CD8-positive, alpha-beta memory T cell (primary cell): ENCODE results near the gene SMYD1. TPM values are rescaled to one million over a fixed set of nuclear protein-coding genes. Genes with fewer than 3 reads are reported as not detected.
A peak's percentile ranks its signal among the peaks of the same experiment; 100 is the strongest.

Experiments
- CTCF ChIA-PET: fragments of 350-600 bp; sonication (Branson Sonifier 250); formaldehyde crosslinking; loops from one replicate; lab custom pipeline; 2021; ENCODE audit warnings: antibody characterized with exemption; lab: Charles Lee
- POLR2A ChIA-PET: fragments of 350-600 bp; sonication (Branson Sonifier 250); formaldehyde crosslinking; loops from one replicate; lab custom pipeline; 2021; ENCODE audit warnings: antibody characterized with exemption; lab: Charles Lee
- DNase-seq, 5 donors: peaks; one replicate each; pipeline versions ENCODE4 v3.0.0 to v3.0.0-alpha.2; 2020 to 2022; ENCODE audit warnings: mixed read lengths in 1 of 5
- H3K27ac ChIP-seq: one replicate; pipeline ENCODE4 v1.7.0; 2013; ENCODE audit warnings: low read depth, mild to moderate bottlenecking, low read length, moderate library complexity
- H3K27me3 ChIP-seq: 2 replicates; pipeline ENCODE4 v1.7.0; 2013; ENCODE audit warnings: low read length, mild to moderate bottlenecking; ENCODE audit not compliant: insufficient read depth, poor library complexity, severe bottlenecking
- H3K36me3 ChIP-seq: 2 replicates; pipeline ENCODE4 v1.7.0; 2013; ENCODE audit warnings: mild to moderate bottlenecking, low read length, moderate library complexity; ENCODE audit not compliant: insufficient read depth
- H3K4me1 ChIP-seq: 2 replicates; pipeline ENCODE4 v1.7.0; 2013; ENCODE audit warnings: mild to moderate bottlenecking, low read length, moderate library complexity; ENCODE audit not compliant: insufficient read depth
- H3K4me3 ChIP-seq: 2 replicates; pipeline ENCODE4 v1.7.0; 2013; ENCODE audit warnings: mild to moderate bottlenecking, low read length
- H3K9me3 ChIP-seq: 2 replicates; pipeline ENCODE4 v1.7.0; 2013; ENCODE audit warnings: mild to moderate bottlenecking, low read length
- H3K27ac Mint-ChIP-seq, 8 donors: one replicate each; pipeline ENCODE4 v1.8.0; 2020 to 2021; ENCODE audit warnings: mixed read lengths in 8 of 8, mild to moderate bottlenecking in 6 of 8, inconsistent platforms in 3 of 8, moderate library complexity in 3 of 8
- H3K27me3 Mint-ChIP-seq, 2 donors: one replicate each; pipeline ENCODE4 v1.8.0; 2020 to 2021; ENCODE audit warnings: mixed read lengths in 2 of 2, mild to moderate bottlenecking in 1 of 2, moderate library complexity in 1 of 2
- H3K36me3 Mint-ChIP-seq, 3 donors: one replicate each; pipeline ENCODE4 v1.8.0; 2020 to 2021; ENCODE audit warnings: mixed read lengths in 3 of 3, inconsistent platforms in 1 of 3, mild to moderate bottlenecking in 1 of 3
- H3K4me1 Mint-ChIP-seq, 3 donors: one replicate each; pipeline ENCODE4 v1.8.0; 2020 to 2021; ENCODE audit warnings: mixed read lengths in 3 of 3, inconsistent platforms in 1 of 3, mild to moderate bottlenecking in 1 of 3
- H3K4me3 Mint-ChIP-seq, 7 donors: one replicate each; pipeline ENCODE4 v1.8.0; 2020 to 2021; ENCODE audit warnings: mixed read lengths in 7 of 7, mild to moderate bottlenecking in 6 of 7, moderate library complexity in 4 of 7, inconsistent platforms in 2 of 7
- H3K9me3 Mint-ChIP-seq, 5 donors: one replicate each; pipeline ENCODE4 v1.8.0; 2020 to 2022; ENCODE audit warnings: mixed read lengths in 5 of 5, mild to moderate bottlenecking in 3 of 5, moderate library complexity in 2 of 5, inconsistent platforms in 1 of 5
- polyA plus RNA-seq: library from polyadenylated mRNA; unstranded; fragments of 300-500 nt; fragmentation: Illumina TruSeq; gene quantifications from one replicate; pipeline ENCODE4 v1.2.3, GENCODE V29; 2021
- total RNA-seq, 2 experiments: library from RNA; stranded (reverse); gene quantifications; one replicate each; pipeline ENCODE4 v1.2.3, GENCODE V29; 2021

Gene SMYD1
- total and polyA plus RNA-seq, 3 experiments from 2014 or later, result not detected

DNA sequence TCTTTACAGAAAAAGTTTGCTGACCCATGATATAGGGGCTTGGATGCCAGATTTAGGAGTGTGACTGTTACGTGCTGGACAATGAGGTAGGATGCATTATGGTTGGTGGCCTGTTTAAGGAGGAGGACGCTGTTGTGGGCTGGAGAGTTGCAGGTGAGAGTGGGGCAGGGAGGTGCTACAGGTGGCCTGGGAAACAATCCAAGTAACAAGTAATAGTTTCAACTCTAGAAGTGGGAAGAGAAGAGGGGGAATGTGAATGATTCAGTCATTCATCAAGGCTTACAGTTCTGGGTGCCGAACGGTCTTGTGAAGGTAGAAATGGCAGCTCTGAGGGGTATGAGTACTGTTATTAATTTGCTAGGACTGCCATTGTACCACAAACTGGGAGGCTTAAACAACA is 54.1 kb downstream of the SMYD1 start:
- ChIA-PET POLR2A (no interaction called here), CTCF (no interaction called here)
- Mint-ChIP-seq H3K9me3 (no peaks in the 10 kb centered on the region), H3K4me1 (no peaks in the 10 kb centered on the region), H3K36me3 (no peaks in the 10 kb centered on the region), H3K4me3 (no peak overlapping the region), H3K27me3 (peaks cover 18 to 46% of the 10 kb centered on the region in 2 donors), H3K27ac (no peak overlapping the region)
- Histone ChIP-seq H3K36me3 (no peaks in the 10 kb centered on the region), H3K9me3 (no peaks in the 10 kb centered on the region), H3K4me3 (no peak overlapping the region), H3K27me3 (no peaks in the 10 kb centered on the region), H3K4me1 (no peaks in the 10 kb centered on the region), H3K27ac (no peak overlapping the region)
- no peak for DNase-seq

DNA sequence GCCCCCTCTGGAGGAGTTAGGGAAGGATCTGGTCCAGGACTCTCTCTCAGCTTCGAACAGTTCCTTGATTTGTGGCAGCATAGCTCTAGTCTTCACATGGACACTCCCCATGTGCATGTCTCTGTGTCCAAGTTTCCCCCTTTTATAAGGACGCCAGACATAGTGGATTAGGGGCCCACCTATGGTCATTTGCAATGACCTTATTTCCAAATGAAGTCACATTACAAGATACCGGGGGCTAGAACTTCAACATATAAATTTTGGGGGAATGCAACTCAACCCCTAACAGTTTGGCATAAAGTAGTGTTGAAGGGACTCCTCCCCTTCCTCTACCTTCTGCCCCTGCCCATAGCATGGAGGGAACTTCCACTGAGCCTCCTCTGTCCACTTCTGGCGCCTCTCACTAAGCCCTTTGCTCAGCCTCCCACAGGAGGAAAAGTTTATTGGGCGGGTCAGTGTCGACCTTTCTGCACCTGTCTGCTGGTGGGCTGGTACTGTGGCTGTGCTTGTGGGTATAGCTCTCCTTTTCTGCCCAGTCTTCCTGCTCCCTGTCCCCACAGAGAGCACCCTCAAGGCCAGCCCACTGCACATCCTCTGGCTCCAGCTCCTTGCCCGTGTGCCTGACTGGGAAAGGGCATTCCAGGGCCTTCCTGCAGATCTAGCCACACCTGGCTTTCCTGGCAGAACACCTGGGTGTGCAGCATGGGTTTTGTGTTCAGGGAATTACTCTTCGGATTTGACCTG is 54.7 kb downstream of the SMYD1 start:
- Histone ChIP-seq H3K4me1 (no peaks in the 10 kb centered on the region), H3K27me3 (no peaks in the 10 kb centered on the region), H3K36me3 (no peaks in the 10 kb centered on the region), H3K9me3 (no peaks in the 10 kb centered on the region), H3K27ac (no peak overlapping the region), H3K4me3 (no peak overlapping the region)
- peaks cover 18 to 44% of the 10 kb centered on the region in 2 donors for H3K27me3 Mint-ChIP-seq
- H3K4me1 Mint-ChIP-seq, result no peaks in the 10 kb centered on the region
- POLR2A ChIA-PET, result no interaction called here
- no peak for DNase-seq
- CTCF ChIA-PET, result no interaction called here
- no peaks in the 10 kb centered on the region for H3K36me3 Mint-ChIP-seq
- no peaks in the 10 kb centered on the region for H3K9me3 Mint-ChIP-seq
- no peak overlapping the region for H3K4me3 Mint-ChIP-seq
- H3K27ac Mint-ChIP-seq, result no peak overlapping the region

- ChIA-PET CTCF (no interaction called here), POLR2A (no interaction called here)
- DNase-seq, result no peak
- Mint-ChIP-seq H3K9me3 (no peaks in the 10 kb centered on the region), H3K4me1 (no peaks in the 10 kb centered on the region), H3K36me3 (no peaks in the 10 kb centered on the region), H3K4me3 (no peak overlapping the region), H3K27ac (no peak overlapping the region), H3K27me3 (peaks cover 15 to 38% of the 10 kb centered on the region in 2 donors)
- Histone ChIP-seq H3K4me3 (no peak overlapping the region), H3K27me3 (no peaks in the 10 kb centered on the region), H3K27ac (no peak overlapping the region), H3K9me3 (no peaks in the 10 kb centered on the region), H3K4me1 (no peaks in the 10 kb centered on the region), H3K36me3 (no peaks in the 10 kb centered on the region)
Observed at GRCh38 chr2:88123164-88123974, 55.7 kb downstream of the SMYD1 start.

DNA sequence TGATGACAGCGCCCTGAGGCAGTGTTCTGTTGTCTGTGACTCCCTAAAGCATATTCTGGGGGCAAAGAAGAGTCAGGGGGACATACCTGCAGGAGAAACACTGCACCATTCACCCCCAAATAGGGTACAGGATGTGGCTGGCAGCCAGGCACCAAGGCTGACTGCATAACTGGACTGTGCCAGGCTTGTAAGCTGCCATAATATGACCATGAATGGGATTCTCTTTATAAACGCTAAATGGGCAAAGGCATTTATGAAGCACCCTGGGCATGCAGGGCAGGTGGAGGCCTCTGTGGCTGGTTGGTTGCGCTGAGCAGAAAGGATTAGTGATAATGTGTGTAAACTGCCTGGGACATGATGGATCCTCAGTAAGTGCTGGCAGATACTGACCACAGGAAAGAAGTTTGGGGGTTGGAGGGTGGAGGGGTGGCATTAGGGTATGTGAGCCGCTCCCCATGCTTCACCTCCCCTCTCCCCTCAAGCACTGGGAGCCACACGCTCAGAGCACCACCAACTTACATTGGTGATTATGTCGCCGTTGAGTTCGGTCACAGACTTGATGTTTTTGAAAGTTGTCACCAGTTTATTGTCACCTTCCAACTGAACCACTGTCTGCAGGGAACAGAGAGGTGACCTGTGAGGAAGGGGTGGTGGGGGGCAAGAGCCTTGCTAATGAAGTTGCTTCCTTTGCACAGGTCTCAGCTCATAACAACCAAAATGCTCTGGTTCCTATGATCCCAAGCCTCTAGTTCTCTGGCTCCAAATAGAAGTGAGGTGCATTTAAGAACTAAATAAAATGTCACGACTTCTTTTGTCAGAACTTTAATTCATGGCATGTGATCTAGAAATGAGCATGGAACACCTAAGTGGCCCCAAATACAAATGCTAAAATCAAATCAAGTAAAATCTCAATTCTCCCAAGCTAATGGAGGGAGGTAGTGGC is 56.6 kb downstream of the SMYD1 start:
- H3K4me3 ChIP-seq, result no peak overlapping the region
- no peaks in the 10 kb centered on the region for H3K4me1 ChIP-seq
- Mint-ChIP-seq H3K27me3 (peaks cover 13 to 35% of the 10 kb centered on the region in 2 donors), H3K4me1 (no peaks in the 10 kb centered on the region), H3K36me3 (no peaks in the 10 kb centered on the region), H3K9me3 (no peaks in the 10 kb centered on the region), H3K4me3 (no peak overlapping the region), H3K27ac (no peak overlapping the region)
- no peaks in the 10 kb centered on the region for H3K27me3 ChIP-seq
- POLR2A ChIA-PET, result no interaction called here
- DNase-seq, result no peak
- H3K27ac ChIP-seq, result no peak overlapping the region
- no peaks in the 10 kb centered on the region for H3K9me3 ChIP-seq
- CTCF ChIA-PET, result no interaction called here
- H3K36me3 ChIP-seq, result no peaks in the 10 kb centered on the region

DNA sequence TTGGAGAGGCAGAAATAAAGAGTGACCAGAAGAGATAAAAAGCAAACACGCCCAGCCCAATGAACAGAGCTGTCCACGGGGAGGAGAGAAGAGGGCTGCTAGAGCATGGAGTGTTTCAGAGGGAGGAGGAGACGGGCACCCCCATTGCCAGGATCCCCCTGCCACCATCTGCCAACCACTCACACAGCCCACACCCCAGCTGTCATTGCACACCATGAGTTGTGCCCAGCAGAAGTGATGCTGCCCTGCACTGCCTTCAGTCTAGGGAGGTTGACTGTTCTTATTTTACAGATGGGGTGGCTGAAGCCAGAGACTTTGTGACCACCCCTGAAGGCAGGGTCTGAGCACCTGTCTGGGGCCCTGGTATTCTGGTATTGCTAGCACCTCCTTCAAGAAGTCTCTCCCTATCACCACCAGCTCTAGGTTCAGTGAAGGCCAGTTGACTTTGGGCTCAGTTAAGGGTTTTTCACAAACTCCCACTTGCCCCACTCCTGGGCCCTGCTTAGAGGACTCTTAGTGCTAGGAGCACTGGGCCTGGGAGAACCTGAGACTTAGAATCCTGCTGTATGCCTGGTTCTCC is 57.8 kb downstream of the SMYD1 start:
- CTCF ChIA-PET, result no interaction called here
- no peak for DNase-seq

GRCh38 chr2:88125924-88126771 is 58.5 kb downstream of the SMYD1 start:
- H3K4me1 Mint-ChIP-seq, result no peaks in the 10 kb centered on the region
- H3K27ac ChIP-seq, result no peak overlapping the region
- no peaks in the 10 kb centered on the region for H3K36me3 ChIP-seq
- H3K4me3 ChIP-seq, result no peak overlapping the region
- no peaks in the 10 kb centered on the region for H3K9me3 ChIP-seq
- H3K27ac Mint-ChIP-seq, result peak overlapping the region in 1 of 8 donors; percentile 11
- peaks cover 10 to 31% of the 10 kb centered on the region in 2 donors for H3K27me3 Mint-ChIP-seq
- ChIA-PET CTCF (no interaction called here), POLR2A (no interaction called here)
- peaks cover 0 to 2% (median 0%) of the 10 kb centered on the region in 3 donors for H3K36me3 Mint-ChIP-seq
- no peaks in the 10 kb centered on the region for H3K27me3 ChIP-seq
- no peak overlapping the region for H3K4me3 Mint-ChIP-seq
- no peaks in the 10 kb centered on the region for H3K4me1 ChIP-seq
- H3K9me3 Mint-ChIP-seq, result no peaks in the 10 kb centered on the region
- no peak for DNase-seq

More for the DNA sequence above, 57.8 kb downstream of the SMYD1 start:
- H3K4me1 ChIP-seq, result no peaks in the 10 kb centered on the region
- POLR2A ChIA-PET, result no interaction called here
- Mint-ChIP-seq H3K4me1 (no peaks in the 10 kb centered on the region), H3K27ac (no peak overlapping the region), H3K27me3 (peaks cover 10 to 35% of the 10 kb centered on the region in 2 donors), H3K4me3 (no peak overlapping the region), H3K36me3 (peaks cover 0 to 2% (median 0%) of the 10 kb centered on the region in 3 donors), H3K9me3 (no peaks in the 10 kb centered on the region)
- no peaks in the 10 kb centered on the region for H3K36me3 ChIP-seq
- no peak overlapping the region for H3K27ac ChIP-seq
- no peaks in the 10 kb centered on the region for H3K9me3 ChIP-seq
- H3K27me3 ChIP-seq, result no peaks in the 10 kb centered on the region
- H3K4me3 ChIP-seq, result no peak overlapping the region
